Muscle of leg (tissue), 11 donors: ENCODE measurements around the gene ITIH5. TPM values are rescaled to one million over a fixed set of nuclear protein-coding genes. Genes with fewer than 3 reads are reported as not detected.

ENCODE experiments used
- DNase-seq: peaks from one replicate; pipeline ENCODE4 v3.0.0; 2013
- H3K27ac ChIP-seq: one replicate; pipeline ENCODE4 v1.5.1; 2013; ENCODE audit warnings: mild to moderate bottlenecking, low read length, control low read depth
- H3K27me3 ChIP-seq: one replicate; pipeline ENCODE4 v1.6.1; 2013; ENCODE audit warnings: low read length; ENCODE audit not compliant: control insufficient read depth, insufficient read depth
- H3K36me3 ChIP-seq: one replicate; pipeline ENCODE4 v1.6.1; 2013; ENCODE audit warnings: low read length; ENCODE audit not compliant: control insufficient read depth, insufficient read depth
- H3K4me1 ChIP-seq: one replicate; pipeline ENCODE4 v1.6.1; 2013; ENCODE audit warnings: low read length; ENCODE audit not compliant: control insufficient read depth, insufficient read depth
- H3K4me3 ChIP-seq: one replicate; pipeline ENCODE4 v1.5.1; 2013; ENCODE audit warnings: low read length, control low read depth
- H3K9me3 ChIP-seq: replicated peaks from 2 replicates; pipeline ENCODE4 v1.6.1; 2013; ENCODE audit warnings: low read depth, low read length; ENCODE audit not compliant: control insufficient read depth
- WGBS: methylation state at CpG from one replicate; pipeline ENCODE4 v1.1.5; 2013; ENCODE audit warnings: missing lambda C conversion rate; ENCODE audit not compliant: insufficient coverage; 5-methylcytosine and 5-hydroxymethylcytosine counted together
- polyA plus RNA-seq, 8 donors: library from polyadenylated mRNA; unstranded; fragments of 120-200 nt; gene quantifications; one replicate each; pipeline versions ENCODE4 v1.2.1 to v1.2.3, GENCODE V29; 2013; ENCODE audit warnings: inconsistent platforms in 1 of 8, low replicate concordance in 1 of 8; ENCODE audit not compliant: insufficient read length in 8 of 8, insufficient read depth in 1 of 8
- total RNA-seq: library from RNA; stranded (reverse); fragments of 120-200 nt; gene quantifications from one replicate; pipeline ENCODE4 v1.2.4, GENCODE V29; 2013

ITIH5 gene
- total and polyA plus RNA-seq, 9 donors = 34.2 to 60.2 (median 48.7) TPM

DNA sequence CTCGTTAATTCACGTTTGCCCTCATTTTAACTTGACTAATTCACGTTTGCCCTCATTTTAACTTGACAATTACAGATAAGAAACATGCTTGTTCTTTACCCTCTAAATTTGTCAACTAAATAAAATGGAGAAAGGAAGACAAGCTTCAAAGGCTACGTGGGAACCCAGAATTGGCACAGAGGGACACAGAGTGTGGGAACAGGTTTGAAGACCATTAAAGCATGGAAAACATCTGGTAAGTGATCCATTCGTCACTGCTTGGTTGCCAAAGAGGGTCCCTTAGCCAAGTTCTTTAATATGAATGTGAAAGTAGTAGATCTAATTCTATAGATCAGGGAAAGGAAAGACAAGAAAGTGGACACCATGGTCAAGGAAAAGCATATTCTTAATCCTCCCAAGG is 57.2 kb downstream of the ITIH5 start:
- WGBS = 30% methylated on average over 1 of the region's 5 CpGs
- H3K4me3 ChIP-seq = no peak overlapping the region
- peak overlapping the region; percentile 45 for H3K27ac ChIP-seq
- peaks cover 39% of the 10 kb centered on the region for H3K4me1 ChIP-seq
- H3K27me3 ChIP-seq = no peaks in the 10 kb centered on the region
- no peaks in the 10 kb centered on the region for H3K36me3 ChIP-seq
- peak; percentile 77 for DNase-seq
- H3K9me3 ChIP-seq = no peaks in the 10 kb centered on the region

DNA sequence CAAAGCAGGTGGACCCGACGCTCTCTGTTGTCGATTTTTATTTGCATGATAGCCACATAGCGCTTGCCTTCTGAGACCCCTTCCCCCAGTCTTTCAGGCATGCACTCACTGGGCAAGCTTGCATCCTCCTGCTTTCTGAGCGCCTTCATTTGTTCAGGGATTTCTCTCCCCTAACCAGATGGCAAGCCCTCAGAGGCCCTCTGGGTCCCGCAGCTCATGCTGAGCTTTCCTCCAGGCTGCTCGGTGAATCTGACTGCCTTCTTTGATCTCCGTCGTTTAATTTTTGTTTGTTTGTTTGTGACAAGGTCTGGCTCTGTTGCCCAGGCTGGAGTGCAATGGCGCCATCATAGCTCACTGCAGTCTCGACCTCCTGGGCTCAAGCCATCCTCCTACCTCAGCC is 58.8 kb downstream of the ITIH5 start:
- 85% methylated on average over 6 of the region's 11 CpGs for WGBS
- H3K9me3 ChIP-seq = peaks cover 2% of the 10 kb centered on the region
- H3K4me1 ChIP-seq = peaks cover 40% of the 10 kb centered on the region
- no peak overlapping the region for H3K27ac ChIP-seq
- no peak overlapping the region for H3K4me3 ChIP-seq
- no peak for DNase-seq
- peaks cover 6% of the 10 kb centered on the region for H3K36me3 ChIP-seq
- H3K27me3 ChIP-seq = no peaks in the 10 kb centered on the region

DNA sequence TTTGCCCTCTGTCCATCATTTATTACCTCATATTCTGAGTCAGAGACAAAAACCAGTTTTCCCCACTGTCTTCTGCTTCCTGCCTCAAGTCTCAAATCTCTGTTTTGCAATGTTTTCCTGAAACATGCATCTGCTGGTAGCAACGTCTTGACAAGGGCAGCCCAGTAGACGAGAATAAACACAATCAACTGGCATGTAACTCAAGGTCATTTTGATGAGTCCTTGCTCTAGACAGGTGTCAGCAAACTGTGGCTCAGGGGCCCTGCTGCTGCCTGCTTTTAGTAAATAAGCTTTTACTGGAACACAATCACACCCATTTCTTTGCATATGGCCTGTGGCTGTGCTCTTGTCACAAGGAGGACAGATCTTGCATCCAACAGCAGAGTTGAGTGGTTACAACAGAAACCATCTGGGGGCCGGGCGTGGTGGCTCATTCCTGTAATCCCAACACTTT is 59.8 kb downstream of the ITIH5 start:
- no peak for DNase-seq
- H3K27me3 ChIP-seq = no peaks in the 10 kb centered on the region
- no peak overlapping the region for H3K27ac ChIP-seq
- no peak overlapping the region for H3K4me3 ChIP-seq
- peaks cover 4% of the 10 kb centered on the region for H3K9me3 ChIP-seq
- H3K36me3 ChIP-seq = peaks cover 8% of the 10 kb centered on the region
- 74% methylated on average over 4 of the region's 4 CpGs for WGBS
- peaks cover 43% of the 10 kb centered on the region for H3K4me1 ChIP-seq

DNA sequence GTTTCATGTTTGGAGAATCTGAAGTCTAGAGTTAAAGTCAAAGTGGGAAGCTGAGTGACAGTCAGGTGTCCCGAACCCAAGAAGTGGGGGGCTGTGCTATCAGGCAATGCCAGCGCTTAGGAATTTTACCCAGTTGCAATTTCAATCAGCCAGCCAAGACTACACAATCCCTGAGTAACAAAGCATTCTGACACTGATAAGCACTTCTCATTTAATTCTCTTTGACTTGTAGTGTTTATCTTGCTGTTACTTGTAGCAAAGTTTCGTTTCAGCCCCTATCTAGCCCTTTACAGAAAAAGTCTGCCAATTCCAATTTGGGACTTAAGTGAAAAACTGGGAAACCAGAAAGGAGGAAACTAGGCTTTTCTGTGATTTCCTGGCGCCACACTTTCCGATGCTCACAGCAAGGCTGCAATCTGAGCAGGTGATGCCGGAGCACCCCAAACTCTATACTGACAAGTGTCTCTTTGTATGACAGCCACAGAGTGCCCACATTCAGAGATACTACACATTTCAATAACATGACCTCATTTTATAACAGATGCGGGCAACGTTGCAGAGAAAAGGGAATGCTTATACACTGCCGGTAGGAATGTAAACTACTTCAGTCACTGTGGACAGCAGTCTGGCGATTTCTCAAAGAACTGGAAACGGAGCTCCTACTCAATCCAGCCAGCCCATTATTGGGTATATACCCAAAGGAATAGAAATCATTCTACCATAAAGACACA is 61.0 kb downstream of the ITIH5 start:
- peaks cover 46% of the 10 kb centered on the region for H3K4me1 ChIP-seq
- 76% methylated on average over 7 of the region's 11 CpGs for WGBS
- peaks cover 4% of the 10 kb centered on the region for H3K9me3 ChIP-seq

DNA sequence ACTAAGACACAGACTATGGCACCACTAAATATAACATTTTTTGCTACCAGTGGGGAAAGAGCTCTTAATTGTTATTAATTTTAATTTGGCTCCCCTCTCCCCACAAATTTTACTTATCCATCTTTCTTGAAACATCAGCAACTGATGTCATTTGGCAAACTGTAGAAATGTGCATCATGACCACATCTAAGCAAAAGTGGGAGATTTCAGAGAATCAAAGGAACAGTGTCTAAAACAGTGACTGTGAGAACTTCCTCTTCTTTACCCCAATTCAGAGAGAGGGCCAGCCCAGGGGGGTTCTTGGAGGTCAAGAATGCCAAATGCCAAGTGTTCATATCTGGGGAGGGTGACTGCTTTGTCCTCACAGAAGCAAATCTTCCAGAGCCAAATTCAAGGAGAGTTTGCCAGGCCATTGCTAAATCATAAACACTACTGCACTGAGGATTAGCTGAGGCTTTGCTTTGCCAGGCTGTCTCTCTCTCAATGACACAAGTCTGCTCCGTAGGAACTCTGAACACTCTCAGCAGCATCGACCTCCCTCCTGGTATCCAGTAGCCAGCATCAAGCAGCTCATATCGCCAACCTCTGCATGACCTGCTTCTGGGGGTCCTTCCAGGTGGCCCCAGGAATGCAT is 65.6 kb downstream of the ITIH5 start:
- 95% methylated on average over 3 of the region's 3 CpGs for WGBS
- H3K4me1 ChIP-seq = peaks cover 21% of the 10 kb centered on the region
- H3K27ac ChIP-seq = no peak overlapping the region
- no peaks in the 10 kb centered on the region for H3K27me3 ChIP-seq
- peak; percentile 46 for DNase-seq
- no peak overlapping the region for H3K4me3 ChIP-seq
- peaks cover 4% of the 10 kb centered on the region for H3K9me3 ChIP-seq
- peaks cover 8% of the 10 kb centered on the region for H3K36me3 ChIP-seq

More for the DNA sequence above, 61.0 kb downstream of the ITIH5 start:
- Histone ChIP-seq H3K36me3 (peaks cover 8% of the 10 kb centered on the region), H3K27me3 (no peaks in the 10 kb centered on the region), H3K4me3 (no peak overlapping the region), H3K27ac (peak overlapping the region; percentile 73)
- DNase-seq = peak; percentile 76

DNA sequence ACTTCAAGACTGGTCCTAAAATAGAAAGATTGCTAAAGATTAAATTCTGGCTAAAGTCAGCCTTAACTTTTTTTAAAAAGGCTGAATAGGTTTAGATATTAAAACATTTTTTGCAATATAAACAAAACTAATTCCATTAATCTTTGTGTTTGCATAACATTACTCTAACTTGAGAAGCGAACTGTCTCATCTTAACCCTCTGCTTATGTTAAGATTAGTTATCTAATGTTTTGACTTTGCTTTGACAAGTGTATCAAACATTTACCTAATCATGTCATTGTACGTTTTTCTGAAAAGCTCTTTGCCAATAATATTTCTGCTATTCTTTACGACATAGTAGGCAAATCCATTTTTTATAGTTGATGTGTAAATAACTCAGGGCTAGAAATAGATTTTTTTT is 68.0 kb downstream of the ITIH5 start:
- Histone ChIP-seq H3K9me3 (peaks cover 4% of the 10 kb centered on the region), H3K4me3 (no peak overlapping the region), H3K27ac (no peak overlapping the region), H3K4me1 (peaks cover 13% of the 10 kb centered on the region), H3K27me3 (no peaks in the 10 kb centered on the region), H3K36me3 (peaks cover 5% of the 10 kb centered on the region)
- no CpG with 5 or more reads among the region's 3 CpGs for WGBS
- DNase-seq = no peak

DNA sequence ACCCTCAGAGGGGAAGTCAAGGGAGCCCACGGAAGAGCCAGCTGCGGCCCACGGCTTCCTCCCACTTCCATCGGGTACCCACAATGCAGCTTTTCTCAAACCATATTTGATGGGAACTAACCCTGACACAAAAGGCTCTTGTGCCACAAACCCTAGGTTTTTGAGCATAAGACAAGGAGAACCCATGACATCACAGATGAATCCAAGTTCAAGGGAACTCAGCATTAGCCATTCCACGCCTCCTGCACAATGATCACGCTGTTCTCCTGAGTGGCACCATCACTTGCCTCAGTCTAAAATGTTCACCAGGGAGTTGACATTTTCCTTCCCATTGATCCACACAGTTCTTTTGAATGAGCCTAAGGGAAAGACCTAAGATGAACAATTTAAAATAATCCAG is 70.4 kb downstream of the ITIH5 start:
- no peak overlapping the region for H3K27ac ChIP-seq
- no peak for DNase-seq
- H3K4me3 ChIP-seq = no peak overlapping the region
- 83% methylated on average over 4 of the region's 6 CpGs for WGBS
- peaks cover 12% of the 10 kb centered on the region for H3K4me1 ChIP-seq
- H3K36me3 ChIP-seq = peaks cover 3% of the 10 kb centered on the region
- H3K27me3 ChIP-seq = no peaks in the 10 kb centered on the region
- no peaks in the 10 kb centered on the region for H3K9me3 ChIP-seq

DNA sequence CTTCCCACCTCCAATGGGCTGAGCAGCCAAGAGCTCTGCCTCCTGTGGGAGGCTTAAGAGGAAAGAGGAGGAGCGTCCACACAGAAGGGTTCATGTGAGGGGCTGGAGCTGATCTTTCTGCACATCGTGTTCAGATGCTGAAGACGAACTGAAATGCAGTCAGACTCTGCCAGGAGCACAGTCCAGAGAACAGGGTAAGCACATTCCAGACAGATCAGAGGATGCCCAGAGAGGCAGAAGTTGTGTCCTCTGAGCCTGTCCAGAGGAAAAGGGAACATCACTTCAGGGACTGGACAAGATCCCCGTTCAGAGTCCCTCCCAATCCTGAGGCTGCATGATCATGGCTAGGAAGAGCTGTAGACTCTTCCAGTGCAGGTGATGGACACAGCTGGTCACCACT is 72.9 kb downstream of the ITIH5 start:
- Histone ChIP-seq H3K4me3 (no peak overlapping the region), H3K27ac (no peak overlapping the region), H3K27me3 (no peaks in the 10 kb centered on the region), H3K36me3 (peaks cover 3% of the 10 kb centered on the region), H3K4me1 (peaks cover 11% of the 10 kb centered on the region), H3K9me3 (no peaks in the 10 kb centered on the region)
- 36% methylated on average over 3 of the region's 4 CpGs for WGBS
- no peak for DNase-seq

DNA sequence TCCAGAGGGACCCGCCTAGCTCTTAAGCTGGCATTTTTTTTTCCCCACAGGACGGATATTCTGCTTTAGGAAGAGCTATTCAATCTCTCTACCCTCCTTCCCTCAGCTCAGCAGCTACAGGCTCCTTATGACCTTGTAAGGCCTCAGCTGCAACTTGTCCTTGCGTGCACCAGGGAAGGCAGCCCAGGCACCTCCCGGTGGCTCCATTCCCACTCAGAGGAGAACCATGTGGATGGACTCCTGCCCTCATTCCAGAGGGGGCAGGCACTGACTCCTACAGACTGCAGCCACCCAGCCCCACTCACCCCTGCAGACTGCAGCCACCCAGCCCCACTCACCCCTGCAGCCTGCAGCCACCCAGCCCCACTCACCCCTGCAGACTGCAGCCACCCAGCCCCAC is 73.7 kb downstream of the ITIH5 start:
- H3K9me3 ChIP-seq = no peaks in the 10 kb centered on the region
- peak; percentile 38 for DNase-seq
- H3K36me3 ChIP-seq = peaks cover 3% of the 10 kb centered on the region
- 43% methylated on average over 3 of the region's 4 CpGs for WGBS
- H3K27ac ChIP-seq = no peak overlapping the region
- no peak overlapping the region for H3K4me3 ChIP-seq
- H3K4me1 ChIP-seq = peaks cover 11% of the 10 kb centered on the region
- H3K27me3 ChIP-seq = no peaks in the 10 kb centered on the region

DNA sequence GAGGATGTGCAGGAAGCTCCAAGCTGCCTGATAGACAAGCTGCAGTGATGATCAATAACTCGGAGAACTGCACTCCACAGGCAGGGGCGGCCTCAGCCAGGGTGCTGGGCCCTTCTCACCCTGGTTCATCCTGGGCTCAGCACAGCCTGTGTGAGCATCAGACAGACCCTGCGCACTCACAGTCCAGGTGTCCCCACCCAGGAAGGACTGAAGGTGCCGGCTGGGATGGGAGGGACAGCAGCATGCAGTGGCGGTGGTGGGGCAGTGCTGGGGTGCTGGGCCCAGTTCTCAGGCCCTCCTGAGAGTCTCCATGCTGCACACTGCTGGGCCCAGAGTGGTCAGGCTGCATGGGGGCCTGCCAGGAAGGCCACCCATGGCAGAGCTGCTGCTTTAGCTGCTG is 74.1 kb downstream of the ITIH5 start:
- Histone ChIP-seq H3K4me1 (peaks cover 11% of the 10 kb centered on the region), H3K36me3 (peaks cover 3% of the 10 kb centered on the region), H3K27me3 (no peaks in the 10 kb centered on the region), H3K9me3 (no peaks in the 10 kb centered on the region), H3K27ac (no peak overlapping the region), H3K4me3 (no peak overlapping the region)
- WGBS = 89% methylated on average over 5 of the region's 5 CpGs
- DNase-seq = no peak
